Left lung (tissue), 10 donors: ENCODE data around the gene TP53INP2. TPM values are rescaled to one million over a fixed set of nuclear protein-coding genes. Genes with fewer than 3 reads are reported as not detected.

Experiments used
- ATAC-seq: fragments of 200-7000 bp; cut with Tn5 transposase; one replicate; pipeline ENCODE4 v1.9.1; 2020; ENCODE audit warnings: moderate library complexity
- DNase-seq, 4 donors: peaks; one replicate each; pipeline ENCODE4 v3.0.0-alpha.2; 2013 to 2020
- H3K27ac ChIP-seq, 2 donors: fragments of 200-600 bp; sonication (generic) in 1 of 2; one replicate each; pipeline versions ENCODE4 v1.5.0 to v1.8.0; 2020 to 2021
- H3K27me3 ChIP-seq, 2 donors: fragments of 200-600 bp; sonication (generic) in 1 of 2; one replicate each; pipeline versions ENCODE4 v1.5.0 to v1.8.0; 2020 to 2021
- H3K36me3 ChIP-seq, 2 donors: fragments of 200-600 bp; sonication (generic) in 1 of 2; one replicate each; pipeline versions ENCODE4 v1.5.0 to v1.8.0; 2020 to 2021
- H3K4me1 ChIP-seq, 2 donors: fragments of 200-600 bp; one replicate each; pipeline ENCODE4 v1.8.0; 2021
- H3K4me3 ChIP-seq, 2 donors: fragments of 200-600 bp; sonication (generic) in 1 of 2; one replicate each; pipeline versions ENCODE4 v1.5.0 to v1.8.0; 2020 to 2021; ENCODE audit warnings: mild to moderate bottlenecking in 1 of 2
- H3K9me3 ChIP-seq, 2 donors: fragments of 200-600 bp; sonication (generic) in 1 of 2; one replicate each; pipeline versions ENCODE4 v1.5.0 to v1.8.0; 2020 to 2021
- CTCF ChIP-seq, 2 donors: fragments of 200-600 bp; sonication (generic) in 1 of 2; IDR thresholded peaks; one replicate each; pipeline versions ENCODE4 v1.5.0 to v1.8.0; 2021; ENCODE audit warnings: antibody characterized with exemption in 2 of 2
- intact Hi-C, 2 donors: fragments of 100-400 bp; cut with DNase I; formaldehyde crosslinking; loops; one replicate each; pipeline versions ENCODE4 v1.11.2 to v1.14.2; 2022
- polyA plus RNA-seq, 6 donors: library from polyadenylated mRNA; unstranded; fragments of 120-200 nt; gene quantifications; one replicate each; pipeline ENCODE4 v1.2.1, GENCODE V29; 2013; ENCODE audit not compliant: insufficient read length in 6 of 6
- total RNA-seq, 2 donors: library from RNA; stranded (reverse); fragmentation: NEBNext Ultra II Directional; extraction: Animal tissue kit (Norgen Biotek cat#: 25700); gene quantifications; one replicate each; pipeline ENCODE4 v1.2.1, GENCODE V29; 2021
- donor health status: DM: no; HTN: yes; CAD: no.
- donor health status: DM: no; HTN: no; CAD: no.

The TP53INP2 gene
- total and polyA plus RNA-seq, 8 donors = 5.8 to 41.5 (median 6.9) TPM

DNA sequence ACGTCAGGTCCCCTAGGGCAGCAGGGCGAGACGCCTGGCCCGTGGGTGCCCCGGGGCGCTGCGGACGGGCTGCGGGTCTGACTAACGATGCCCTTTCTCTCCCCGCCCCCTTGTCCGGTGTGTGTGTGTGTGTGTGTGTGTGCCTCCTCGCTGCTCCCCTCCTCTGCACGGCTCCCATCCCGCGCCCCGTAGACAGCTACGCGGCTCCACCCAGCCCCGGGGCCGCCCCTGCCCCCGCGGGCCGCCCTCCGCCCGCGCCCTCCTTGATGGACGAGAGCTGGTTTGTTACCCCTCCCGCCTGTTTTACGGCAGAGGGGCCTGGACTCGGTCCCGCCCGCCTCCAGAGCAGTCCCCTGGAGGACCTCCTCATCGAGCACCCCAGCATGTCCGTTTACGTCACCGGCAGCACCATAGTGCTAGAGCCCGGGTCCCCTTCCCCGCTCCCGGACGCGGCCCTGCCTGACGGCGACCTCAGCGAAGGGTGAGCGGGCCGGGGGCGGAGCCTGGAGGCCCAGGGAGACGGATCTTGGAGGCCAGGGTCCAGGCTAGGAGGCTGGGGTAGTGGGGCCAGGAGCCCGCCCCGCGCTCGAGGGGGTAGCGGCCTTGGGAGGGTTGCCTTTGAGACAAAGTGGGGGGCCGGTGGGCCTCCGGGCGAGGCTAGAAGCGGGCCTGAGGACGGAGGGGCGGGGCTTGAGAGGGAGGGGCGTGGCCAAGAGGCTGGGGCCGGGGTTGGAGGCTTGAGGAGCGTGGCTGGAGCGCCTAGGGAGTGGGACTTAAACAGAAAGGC is 5.1 kb downstream of the TP53INP2 start:
- ATAC-seq (peak; percentile 84), DNase-seq (peak; percentile 71 to 94 (median 85))
- H3K27me3 ChIP-seq = peaks cover 0 to 4% of the 10 kb centered on the region in 2 donors
- H3K4me1 ChIP-seq = peaks cover 9 to 52% of the 10 kb centered on the region in 2 donors
- intact Hi-C loops = loop anchor here in 1 of 2 donors (10.0 kb wide), 1 partner anchor 174 kb away; no protein-coding TSS in a partner anchor
- TF ChIP-seq CTCF (IDR thresholded peaks at IDR 0.05) = no peak
- H3K36me3 ChIP-seq = peaks cover 0 to 18% of the 10 kb centered on the region in 2 donors
- H3K4me3 ChIP-seq = peak overlapping the region; percentile 78 to 87
- H3K9me3 ChIP-seq = no peaks in the 10 kb centered on the region
- H3K27ac ChIP-seq = peak overlapping the region; percentile 76 to 89

DNA sequence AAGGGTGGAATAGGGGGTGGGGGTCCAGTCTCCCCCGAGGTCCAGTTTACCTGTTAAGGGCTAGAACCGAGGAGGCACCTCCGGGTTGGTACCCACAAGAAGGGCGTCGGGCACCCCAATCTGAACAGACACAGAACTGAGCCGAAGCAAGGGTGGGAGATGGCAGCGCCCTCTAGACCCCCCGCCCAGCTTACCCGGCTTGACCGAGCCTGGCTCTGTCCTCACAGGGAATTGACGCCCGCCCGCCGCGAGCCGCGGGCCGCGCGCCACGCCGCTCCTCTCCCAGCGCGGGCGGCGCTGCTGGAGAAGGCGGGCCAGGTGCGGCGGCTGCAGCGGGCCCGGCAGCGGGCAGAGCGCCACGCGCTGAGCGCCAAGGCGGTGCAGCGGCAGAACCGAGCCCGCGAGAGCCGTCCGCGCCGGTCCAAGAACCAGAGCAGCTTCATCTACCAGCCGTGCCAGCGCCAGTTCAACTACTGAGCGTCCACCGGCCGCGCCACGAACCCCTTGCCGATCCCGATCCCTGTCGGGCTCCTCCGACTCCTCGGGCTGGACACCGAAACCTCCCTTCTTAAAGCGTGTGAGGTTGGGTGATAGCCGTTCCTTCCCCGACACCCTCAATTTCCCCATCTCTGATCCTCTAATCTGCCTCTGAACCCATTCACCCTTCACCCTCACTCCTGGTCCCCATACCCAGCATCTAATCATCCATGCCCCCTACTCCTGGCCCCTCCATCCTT is 5.9 kb downstream of the TP53INP2 start:
- ATAC-seq = peak; percentile 77
- TF ChIP-seq CTCF (IDR thresholded peaks at IDR 0.05) = no peak
- Histone ChIP-seq H3K4me1 (peaks cover 7 to 47% of the 10 kb centered on the region in 2 donors), H3K4me3 (peak overlapping the region; percentile 78 to 87), H3K9me3 (no peaks in the 10 kb centered on the region), H3K36me3 (peaks cover 0 to 24% of the 10 kb centered on the region in 2 donors), H3K27ac (peak overlapping the region; percentile 76 to 89), H3K27me3 (peaks cover 0 to 4% of the 10 kb centered on the region in 2 donors)
- intact Hi-C loops = loop anchor here in 1 of 2 donors (10.0 kb wide), 1 partner anchor 175 kb away; no protein-coding TSS in a partner anchor
- peak in 3 of 4 donors; percentile 76 to 88 (median 80) for DNase-seq

DNA sequence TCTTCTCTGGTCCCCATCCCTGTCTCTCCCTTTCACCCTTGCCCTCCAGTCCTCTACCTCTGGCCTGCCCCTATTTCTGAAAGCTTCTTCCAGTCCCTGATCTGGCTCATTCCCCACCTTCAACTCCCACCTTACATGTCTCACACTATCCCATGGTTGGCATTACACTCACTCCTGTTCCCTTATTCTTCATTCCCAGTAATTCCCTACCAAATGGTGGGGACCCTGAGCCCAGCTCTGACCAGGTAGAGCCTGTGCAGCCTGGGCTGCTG is 6.4 kb downstream of the TP53INP2 start:
- intact Hi-C loops = no loop called here

GRCh38 chr20:34710861-34711574 is 6.9 kb downstream of the TP53INP2 start:
- peaks cover 5 to 37% of the 10 kb centered on the region in 2 donors for H3K4me1 ChIP-seq
- ATAC-seq = no peak
- no peak for TF ChIP-seq CTCF (IDR thresholded peaks at IDR 0.05)
- H3K9me3 ChIP-seq = no peaks in the 10 kb centered on the region
- no peak for DNase-seq
- H3K36me3 ChIP-seq = peaks cover 0 to 34% of the 10 kb centered on the region in 2 donors
- intact Hi-C loops = no loop called here
- no peak overlapping the region for H3K4me3 ChIP-seq
- H3K27me3 ChIP-seq = peaks cover 0 to 4% of the 10 kb centered on the region in 2 donors
- no peak overlapping the region for H3K27ac ChIP-seq

More for the DNA sequence above, 6.4 kb downstream of the TP53INP2 start:
- H3K4me3 ChIP-seq = peak overlapping the region in 1 of 2 donors; percentile 87
- peaks cover 0 to 4% of the 10 kb centered on the region in 2 donors for H3K27me3 ChIP-seq
- H3K27ac ChIP-seq = no peak overlapping the region
- H3K4me1 ChIP-seq = peaks cover 5 to 42% of the 10 kb centered on the region in 2 donors
- H3K36me3 ChIP-seq = peaks cover 0 to 29% of the 10 kb centered on the region in 2 donors
- no peaks in the 10 kb centered on the region for H3K9me3 ChIP-seq
- TF ChIP-seq CTCF (IDR thresholded peaks at IDR 0.05) = no peak
- DNase-seq (no peak), ATAC-seq (no peak)
